HG03575 (cell line): ENCODE measurements around the gene CBX2.

Experiments
- ATAC-seq: cut with Tn5 transposase; IDR thresholded peaks from one replicate; pipeline ENCODE4 v1.9.1; 2021; ENCODE audit not compliant: unreplicated experiment, insufficient number of reproducible peaks, low FRiP score; ENCODE audit errors: extremely low read depth

CBX2 gene

GRCh38 chr17:79833744-79834564 lies 56.0 kb downstream of the CBX2 start:
- ATAC-seq = no peak

GRCh38 chr17:79834565-79835469 lies 56.9 kb downstream of the CBX2 start:
- ATAC-seq = no peak

DNA sequence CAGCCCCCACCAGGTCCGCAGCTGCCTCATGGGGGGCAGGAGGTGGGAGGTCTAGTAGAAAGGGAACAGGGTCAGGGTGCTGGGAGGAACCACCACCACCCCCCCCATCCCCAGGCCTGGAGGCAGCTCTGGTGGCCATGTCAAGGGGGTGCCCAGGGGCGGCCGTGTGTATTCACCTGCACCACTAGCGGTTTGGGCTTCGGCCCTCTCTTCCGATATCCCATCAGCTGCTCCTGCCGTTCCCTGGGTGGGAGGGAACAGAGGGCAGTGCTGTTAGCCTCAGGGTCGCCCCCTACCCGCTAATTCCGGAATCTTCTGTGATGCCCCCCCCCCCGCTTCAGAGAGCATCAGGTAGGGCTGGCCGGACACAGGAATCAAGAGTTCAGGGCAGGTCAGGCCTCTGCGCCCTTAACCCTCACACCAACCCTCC lies 57.5 kb downstream of the CBX2 start:
- ATAC-seq = no peak

GRCh38 chr17:79835953-79836509 lies 58.1 kb downstream of the CBX2 start:
- no peak for ATAC-seq

GRCh38 chr17:79836510-79836971 lies 58.6 kb downstream of the CBX2 start:
- no peak for ATAC-seq

GRCh38 chr17:79836972-79837887 lies 59.3 kb downstream of the CBX2 start:
- no peak for ATAC-seq
